Measurements from ENCODE around the gene CRIM1. TPM values are rescaled to one million over a fixed set of nuclear protein-coding genes. Genes with fewer than 3 reads are reported as not detected.

The CRIM1 gene
- total RNA-seq, 4 donors from 2014 or later, result 93.2 to 194 (median 119) TPM

DNA sequence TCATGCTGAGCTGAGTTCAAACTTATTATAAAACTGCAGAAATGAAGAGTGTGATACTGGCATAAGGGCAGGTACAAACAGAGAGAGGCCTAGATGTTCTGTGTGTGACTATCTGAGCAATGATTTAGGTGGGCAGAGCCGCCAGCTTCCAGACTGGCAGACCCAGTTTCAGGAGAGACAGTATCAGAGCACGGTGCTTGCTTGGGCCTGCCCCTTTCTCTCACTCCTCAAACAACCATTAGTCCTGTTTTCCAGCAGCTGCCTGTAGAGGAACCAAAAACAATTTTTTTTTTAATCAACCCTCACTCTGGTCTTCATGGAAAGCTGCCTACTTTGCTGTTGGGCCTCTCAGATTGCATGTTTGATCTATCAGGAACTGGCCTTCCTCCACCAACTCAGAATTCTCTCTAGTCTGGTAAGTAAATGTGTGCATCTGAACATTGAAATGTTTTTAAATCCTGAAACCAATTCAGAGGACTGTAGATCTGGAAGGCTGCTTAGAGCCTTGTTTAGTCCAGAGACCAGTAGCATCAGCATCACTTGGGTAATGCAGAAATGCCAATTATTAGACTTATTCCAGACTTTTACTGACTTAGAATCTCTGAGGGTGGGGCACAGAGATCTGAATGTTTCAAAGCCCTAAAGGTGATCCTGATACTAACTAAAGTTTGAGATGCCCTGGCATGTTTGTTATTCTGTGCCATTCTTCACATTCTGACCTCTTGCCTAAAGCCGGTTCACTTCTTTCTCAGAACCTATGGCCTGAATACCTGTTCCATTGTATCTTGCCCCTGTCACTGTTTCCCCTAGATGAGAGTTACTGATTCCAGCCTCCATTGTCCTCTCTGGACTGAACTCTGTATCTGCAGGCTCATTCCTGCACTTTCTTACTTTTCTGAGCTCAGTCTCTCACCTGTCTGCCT is 24.8 kb upstream of the CRIM1 start:
- in situ Hi-C loops (cut with MboI; ENCODE audit: low sequenced_read_pairs in 4 of 4), result no loop called here

GRCh38 chr2:36333350-36334012 is 22.1 kb upstream of the CRIM1 start:
- intact Hi-C loops (cut with DNase I; ENCODE audit: low total_unique reads), result no loop called here

More for the DNA sequence above, 24.8 kb upstream of the CRIM1 start:
- no peak overlapping the region for H3K4me3 ChIP-seq
- no peaks in the 10 kb centered on the region for H3K36me3 ChIP-seq
- no peaks in the 10 kb centered on the region for H3K27me3 ChIP-seq
- no peak overlapping the region for H3K27ac ChIP-seq
- TF ChIP-seq POLR2A (IDR thresholded peaks at IDR 0.05), result no peak
- TF ChIP-seq CTCF (IDR thresholded peaks at IDR 0.05 in 4 of 5, conservative IDR thresholded peaks at IDR 0.05 in 1 of 5), result no peak
- intact Hi-C loops (cut with DNase I; ENCODE audit: low total_unique reads), result no loop called here
- H3K9me3 ChIP-seq, result no peaks in the 10 kb centered on the region
- no peaks in the 10 kb centered on the region for H3K4me1 ChIP-seq
- ATAC-seq (no peak), DNase-seq (no peak)

GRCh38 chr2:36335597-36335996 is 20.0 kb upstream of the CRIM1 start:
- Histone ChIP-seq H3K4me3 (no peak overlapping the region), H3K4me1 (peaks cover 0 to 8% of the 10 kb centered on the region in 2 donors), H3K27ac (no peak overlapping the region), H3K27me3 (no peaks in the 10 kb centered on the region), H3K36me3 (no peaks in the 10 kb centered on the region), H3K9me3 (no peaks in the 10 kb centered on the region)
- TF ChIP-seq CTCF (IDR thresholded peaks at IDR 0.05 in 4 of 5, conservative IDR thresholded peaks at IDR 0.05 in 1 of 5), result no peak
- in situ Hi-C loops (cut with MboI; ENCODE audit: low sequenced_read_pairs in 4 of 4), result no loop called here
- intact Hi-C loops (cut with DNase I; ENCODE audit: low total_unique reads), result no loop called here
- ATAC-seq (no peak), DNase-seq (no peak)

More at GRCh38 chr2:36333350-36334012, 22.1 kb upstream of the CRIM1 start:
- no peak for ATAC-seq
- H3K4me3 ChIP-seq, result no peak overlapping the region
- TF ChIP-seq POLR2A (IDR thresholded peaks at IDR 0.05), result no peak
- TF ChIP-seq CTCF (IDR thresholded peaks at IDR 0.05 in 4 of 5, conservative IDR thresholded peaks at IDR 0.05 in 1 of 5), result no peak
- in situ Hi-C loops (cut with MboI; ENCODE audit: low sequenced_read_pairs in 4 of 4), result no loop called here
- no peaks in the 10 kb centered on the region for H3K9me3 ChIP-seq
- no peaks in the 10 kb centered on the region for H3K27me3 ChIP-seq
- no peaks in the 10 kb centered on the region for H3K36me3 ChIP-seq
- H3K27ac ChIP-seq, result no peak overlapping the region
- peaks cover 0 to 5% of the 10 kb centered on the region in 2 donors for H3K4me1 ChIP-seq
- no peak for DNase-seq

GRCh38 chr2:36336321-36336720 is 19.3 kb upstream of the CRIM1 start:
- DNase-seq (no peak), ATAC-seq (no peak)
- no peak for TF ChIP-seq CTCF (IDR thresholded peaks at IDR 0.05 in 4 of 5, conservative IDR thresholded peaks at IDR 0.05 in 1 of 5)
- TF ChIP-seq POLR2A (IDR thresholded peaks at IDR 0.05), result no peak
- Histone ChIP-seq H3K27ac (no peak overlapping the region), H3K36me3 (no peaks in the 10 kb centered on the region), H3K4me3 (no peak overlapping the region), H3K9me3 (no peaks in the 10 kb centered on the region), H3K4me1 (peaks cover 0 to 8% of the 10 kb centered on the region in 2 donors), H3K27me3 (no peaks in the 10 kb centered on the region)
- in situ Hi-C loops (cut with MboI; ENCODE audit: low sequenced_read_pairs in 4 of 4) (no loop called here), intact Hi-C loops (cut with DNase I; ENCODE audit: low total_unique reads) (no loop called here)
